ENCODE data around the gene SEC31A. TPM values are rescaled to one million over a fixed set of nuclear protein-coding genes. Genes with fewer than 3 reads are reported as not detected.

Gene SEC31A
- total and polyA plus RNA-seq, 2 experiments from 2014 or later: 91.0 to 98.8 TPM

DNA sequence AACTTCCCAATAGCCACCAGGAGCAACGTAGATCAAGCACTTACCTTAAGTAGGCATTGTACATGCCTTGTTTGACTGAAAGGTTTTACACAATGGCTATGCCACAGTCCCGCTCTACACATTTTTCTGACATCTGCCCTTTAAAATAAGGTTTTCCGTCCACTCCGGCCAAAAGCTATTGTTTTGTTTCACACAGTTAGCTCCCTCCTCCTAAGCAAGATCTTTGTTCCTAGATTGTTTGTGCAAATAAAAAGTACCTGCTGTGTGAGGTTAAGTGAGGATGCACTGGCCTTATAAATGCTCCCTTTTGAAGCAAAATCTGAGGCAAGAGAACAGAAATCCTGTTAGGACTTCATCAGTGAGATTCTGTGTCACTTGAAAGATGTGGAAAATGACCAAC is 104.1 kb downstream of the SEC31A start:
- no peak overlapping the region for H3K4me2 ChIP-seq
- Mint-ChIP-seq H3K36me3 (ENCODE audit: low read depth) (no peaks in the 10 kb centered on the region; the same call in 2 of the 3 replicates), H3K4me3 (no peak overlapping the region), H3K27ac (no peak overlapping the region), H3K4me1 (peaks cover 32% of the 10 kb centered on the region), H3K27me3 (ENCODE audit: insufficient read depth, low read depth, poor library complexity) (peaks cover 99% of the 10 kb centered on the region), H3K9me3 (no peaks in the 10 kb centered on the region; the same call in 1 of the 3 replicates)
- TF ChIP-seq EZH2phosphoT487 (IDR thresholded peaks at IDR 0.05; ENCODE audit: unreplicated experiment): no peak
- no peak for TF ChIP-seq EZH2 (IDR thresholded peaks at IDR 0.05; ENCODE audit: low read depth, unreplicated experiment)
- TF ChIP-seq, protein P1, sequence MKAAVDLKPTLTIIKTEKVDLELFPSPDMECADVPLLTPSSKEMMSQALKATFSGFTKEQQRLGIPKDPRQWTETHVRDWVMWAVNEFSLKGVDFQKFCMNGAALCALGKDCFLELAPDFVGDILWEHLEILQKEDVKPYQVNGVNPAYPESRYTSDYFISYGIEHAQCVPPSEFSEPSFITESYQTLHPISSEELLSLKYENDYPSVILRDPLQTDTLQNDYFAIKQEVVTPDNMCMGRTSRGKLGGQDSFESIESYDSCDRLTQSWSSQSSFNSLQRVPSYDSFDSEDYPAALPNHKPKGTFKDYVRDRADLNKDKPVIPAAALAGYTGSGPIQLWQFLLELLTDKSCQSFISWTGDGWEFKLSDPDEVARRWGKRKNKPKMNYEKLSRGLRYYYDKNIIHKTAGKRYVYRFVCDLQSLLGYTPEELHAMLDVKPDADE (IDR thresholded peaks at IDR 0.05): no peak
- TF ChIP-seq, protein P2, sequence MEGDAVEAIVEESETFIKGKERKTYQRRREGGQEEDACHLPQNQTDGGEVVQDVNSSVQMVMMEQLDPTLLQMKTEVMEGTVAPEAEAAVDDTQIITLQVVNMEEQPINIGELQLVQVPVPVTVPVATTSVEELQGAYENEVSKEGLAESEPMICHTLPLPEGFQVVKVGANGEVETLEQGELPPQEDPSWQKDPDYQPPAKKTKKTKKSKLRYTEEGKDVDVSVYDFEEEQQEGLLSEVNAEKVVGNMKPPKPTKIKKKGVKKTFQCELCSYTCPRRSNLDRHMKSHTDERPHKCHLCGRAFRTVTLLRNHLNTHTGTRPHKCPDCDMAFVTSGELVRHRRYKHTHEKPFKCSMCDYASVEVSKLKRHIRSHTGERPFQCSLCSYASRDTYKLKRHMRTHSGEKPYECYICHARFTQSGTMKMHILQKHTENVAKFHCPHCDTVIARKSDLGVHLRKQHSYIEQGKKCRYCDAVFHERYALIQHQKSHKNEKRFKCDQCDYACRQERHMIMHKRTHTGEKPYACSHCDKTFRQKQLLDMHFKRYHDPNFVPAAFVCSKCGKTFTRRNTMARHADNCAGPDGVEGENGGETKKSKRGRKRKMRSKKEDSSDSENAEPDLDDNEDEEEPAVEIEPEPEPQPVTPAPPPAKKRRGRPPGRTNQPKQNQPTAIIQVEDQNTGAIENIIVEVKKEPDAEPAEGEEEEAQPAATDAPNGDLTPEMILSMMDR (conservative IDR thresholded peaks at IDR 0.05; ENCODE audit: low read depth in 2 of 2): no peak
- TF ChIP-seq NANOG (IDR thresholded peaks at IDR 0.05; ENCODE audit: borderline replicate concordance): no peak
- no peak for TF ChIP-seq STAT1 (IDR thresholded peaks at IDR 0.05; ENCODE audit: unreplicated experiment)
- TF ChIP-seq CREB1 (CRISPR knock-in tag; IDR thresholded peaks at IDR 0.05; ENCODE audit: low read depth): no peak
- TF ChIP-seq, protein P3, sequence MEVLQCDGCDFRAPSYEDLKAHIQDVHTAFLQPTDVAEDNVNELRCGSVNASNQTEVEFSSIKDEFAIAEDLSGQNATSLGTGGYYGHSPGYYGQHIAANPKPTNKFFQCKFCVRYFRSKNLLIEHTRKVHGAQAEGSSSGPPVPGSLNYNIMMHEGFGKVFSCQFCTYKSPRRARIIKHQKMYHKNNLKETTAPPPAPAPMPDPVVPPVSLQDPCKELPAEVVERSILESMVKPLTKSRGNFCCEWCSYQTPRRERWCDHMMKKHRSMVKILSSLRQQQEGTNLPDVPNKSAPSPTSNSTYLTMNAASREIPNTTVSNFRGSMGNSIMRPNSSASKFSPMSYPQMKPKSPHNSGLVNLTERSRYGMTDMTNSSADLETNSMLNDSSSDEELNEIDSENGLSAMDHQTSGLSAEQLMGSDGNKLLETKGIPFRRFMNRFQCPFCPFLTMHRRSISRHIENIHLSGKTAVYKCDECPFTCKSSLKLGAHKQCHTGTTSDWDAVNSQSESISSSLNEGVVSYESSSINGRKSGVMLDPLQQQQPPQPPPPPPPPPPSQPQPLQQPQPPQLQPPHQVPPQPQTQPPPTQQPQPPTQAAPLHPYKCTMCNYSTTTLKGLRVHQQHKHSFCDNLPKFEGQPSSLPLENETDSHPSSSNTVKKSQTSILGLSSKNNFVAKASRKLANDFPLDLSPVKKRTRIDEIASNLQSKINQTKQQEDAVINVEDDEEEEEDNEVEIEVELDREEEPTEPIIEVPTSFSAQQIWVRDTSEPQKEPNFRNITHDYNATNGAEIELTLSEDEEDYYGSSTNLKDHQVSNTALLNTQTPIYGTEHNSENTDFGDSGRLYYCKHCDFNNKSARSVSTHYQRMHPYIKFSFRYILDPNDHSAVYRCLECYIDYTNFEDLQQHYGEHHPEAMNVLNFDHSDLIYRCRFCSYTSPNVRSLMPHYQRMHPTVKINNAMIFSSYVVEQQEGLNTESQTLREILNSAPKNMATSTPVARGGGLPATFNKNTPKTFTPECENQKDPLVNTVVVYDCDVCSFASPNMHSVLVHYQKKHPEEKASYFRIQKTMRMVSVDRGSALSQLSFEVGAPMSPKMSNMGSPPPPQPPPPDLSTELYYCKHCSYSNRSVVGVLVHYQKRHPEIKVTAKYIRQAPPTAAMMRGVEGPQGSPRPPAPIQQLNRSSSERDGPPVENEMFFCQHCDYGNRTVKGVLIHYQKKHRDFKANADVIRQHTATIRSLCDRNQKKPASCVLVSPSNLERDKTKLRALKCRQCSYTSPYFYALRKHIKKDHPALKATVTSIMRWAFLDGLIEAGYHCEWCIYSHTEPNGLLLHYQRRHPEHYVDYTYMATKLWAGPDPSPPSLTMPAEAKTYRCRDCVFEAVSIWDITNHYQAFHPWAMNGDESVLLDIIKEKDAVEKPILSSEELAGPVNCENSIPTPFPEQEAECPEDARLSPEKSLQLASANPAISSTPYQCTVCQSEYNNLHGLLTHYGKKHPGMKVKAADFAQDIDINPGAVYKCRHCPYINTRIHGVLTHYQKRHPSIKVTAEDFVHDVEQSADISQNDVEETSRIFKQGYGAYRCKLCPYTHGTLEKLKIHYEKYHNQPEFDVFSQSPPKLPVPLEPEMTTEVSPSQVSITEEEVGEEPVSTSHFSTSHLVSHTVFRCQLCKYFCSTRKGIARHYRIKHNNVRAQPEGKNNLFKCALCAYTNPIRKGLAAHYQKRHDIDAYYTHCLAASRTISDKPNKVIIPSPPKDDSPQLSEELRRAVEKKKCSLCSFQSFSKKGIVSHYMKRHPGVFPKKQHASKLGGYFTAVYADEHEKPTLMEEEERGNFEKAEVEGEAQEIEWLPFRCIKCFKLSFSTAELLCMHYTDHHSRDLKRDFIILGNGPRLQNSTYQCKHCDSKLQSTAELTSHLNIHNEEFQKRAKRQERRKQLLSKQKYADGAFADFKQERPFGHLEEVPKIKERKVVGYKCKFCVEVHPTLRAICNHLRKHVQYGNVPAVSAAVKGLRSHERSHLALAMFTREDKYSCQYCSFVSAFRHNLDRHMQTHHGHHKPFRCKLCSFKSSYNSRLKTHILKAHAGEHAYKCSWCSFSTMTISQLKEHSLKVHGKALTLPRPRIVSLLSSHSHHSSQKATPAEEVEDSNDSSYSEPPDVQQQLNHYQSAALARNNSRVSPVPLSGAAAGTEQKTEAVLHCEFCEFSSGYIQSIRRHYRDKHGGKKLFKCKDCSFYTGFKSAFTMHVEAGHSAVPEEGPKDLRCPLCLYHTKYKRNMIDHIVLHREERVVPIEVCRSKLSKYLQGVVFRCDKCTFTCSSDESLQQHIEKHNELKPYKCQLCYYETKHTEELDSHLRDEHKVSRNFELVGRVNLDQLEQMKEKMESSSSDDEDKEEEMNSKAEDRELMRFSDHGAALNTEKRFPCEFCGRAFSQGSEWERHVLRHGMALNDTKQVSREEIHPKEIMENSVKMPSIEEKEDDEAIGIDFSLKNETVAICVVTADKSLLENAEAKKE (CRISPR knock-in tag; IDR thresholded peaks at IDR 0.05): no peak
- no peak for TF ChIP-seq POLR2AphosphoS5 (IDR thresholded peaks at IDR 0.05; ENCODE audit: low read depth)
- TF ChIP-seq ZNF331 (CRISPR knock-in tag; IDR thresholded peaks at IDR 0.05; ENCODE audit: low read depth): no peak
- TF ChIP-seq ZNF114 (CRISPR knock-in tag; IDR thresholded peaks at IDR 0.05): no peak
- no peak for TF ChIP-seq JUNB (IDR thresholded peaks at IDR 0.05; ENCODE audit: unreplicated experiment)
- TF ChIP-seq, protein P4, sequence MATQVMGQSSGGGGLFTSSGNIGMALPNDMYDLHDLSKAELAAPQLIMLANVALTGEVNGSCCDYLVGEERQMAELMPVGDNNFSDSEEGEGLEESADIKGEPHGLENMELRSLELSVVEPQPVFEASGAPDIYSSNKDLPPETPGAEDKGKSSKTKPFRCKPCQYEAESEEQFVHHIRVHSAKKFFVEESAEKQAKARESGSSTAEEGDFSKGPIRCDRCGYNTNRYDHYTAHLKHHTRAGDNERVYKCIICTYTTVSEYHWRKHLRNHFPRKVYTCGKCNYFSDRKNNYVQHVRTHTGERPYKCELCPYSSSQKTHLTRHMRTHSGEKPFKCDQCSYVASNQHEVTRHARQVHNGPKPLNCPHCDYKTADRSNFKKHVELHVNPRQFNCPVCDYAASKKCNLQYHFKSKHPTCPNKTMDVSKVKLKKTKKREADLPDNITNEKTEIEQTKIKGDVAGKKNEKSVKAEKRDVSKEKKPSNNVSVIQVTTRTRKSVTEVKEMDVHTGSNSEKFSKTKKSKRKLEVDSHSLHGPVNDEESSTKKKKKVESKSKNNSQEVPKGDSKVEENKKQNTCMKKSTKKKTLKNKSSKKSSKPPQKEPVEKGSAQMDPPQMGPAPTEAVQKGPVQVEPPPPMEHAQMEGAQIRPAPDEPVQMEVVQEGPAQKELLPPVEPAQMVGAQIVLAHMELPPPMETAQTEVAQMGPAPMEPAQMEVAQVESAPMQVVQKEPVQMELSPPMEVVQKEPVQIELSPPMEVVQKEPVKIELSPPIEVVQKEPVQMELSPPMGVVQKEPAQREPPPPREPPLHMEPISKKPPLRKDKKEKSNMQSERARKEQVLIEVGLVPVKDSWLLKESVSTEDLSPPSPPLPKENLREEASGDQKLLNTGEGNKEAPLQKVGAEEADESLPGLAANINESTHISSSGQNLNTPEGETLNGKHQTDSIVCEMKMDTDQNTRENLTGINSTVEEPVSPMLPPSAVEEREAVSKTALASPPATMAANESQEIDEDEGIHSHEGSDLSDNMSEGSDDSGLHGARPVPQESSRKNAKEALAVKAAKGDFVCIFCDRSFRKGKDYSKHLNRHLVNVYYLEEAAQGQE (IDR thresholded peaks at IDR 0.05; ENCODE audit: unreplicated experiment): no peak
- H3K4me1 ChIP-seq (ENCODE audit: insufficient read depth): peaks cover 33% of the 10 kb centered on the region
- no peak for DNase-seq (ENCODE audit: low spot score)
- H3K79me2 ChIP-seq (replicated peaks; ENCODE audit: insufficient read depth): no peaks in the 10 kb centered on the region
- H3K4me3 ChIP-seq: no peak overlapping the region
- no peaks in the 10 kb centered on the region for H3K9me2 ChIP-seq (ENCODE audit: insufficient read depth)
- no peak overlapping the region for H3K27ac ChIP-seq (ENCODE audit: low read depth)
- no peak overlapping the region for H2AFZ ChIP-seq
- H3K27me3 ChIP-seq (ENCODE audit: insufficient read depth): peaks cover 100% of the 10 kb centered on the region
- H3F3A ChIP-seq (replicated peaks; ENCODE audit: low read depth): no peaks in the 10 kb centered on the region
- H4K20me1 ChIP-seq (replicated peaks; ENCODE audit: insufficient read depth): peaks cover 13% of the 10 kb centered on the region
- no peaks in the 10 kb centered on the region for H3K36me3 ChIP-seq (ENCODE audit: insufficient read depth)
- no peak for ATAC-seq

Data from GM23338 (cell line).